Measurements from ENCODE around the gene PROS1. TPM values are rescaled to one million over a fixed set of nuclear protein-coding genes. Genes with fewer than 3 reads are reported as not detected.
"Not testable (repeated sequence)": the region's sequence is repeated elsewhere in the genome, so short reads cannot be mapped to it uniquely, and the experiment has no call there.

The PROS1 gene
- total and polyA plus RNA-seq, 2 experiments from 2014 or later, result 58.7 to 115 TPM

- WGBS (ENCODE audit: low lambda C conversion rate, missing lambda C conversion rate), result 44% methylated on average over 2 of the region's 2 CpGs
- no peak overlapping the region for H3K4me3 ChIP-seq
These were observed 112.7 kb downstream of the PROS1 start for GRCh38 chr3:93861017-93861416.

GRCh38 chr3:93855401-93855800 is 118.3 kb downstream of the PROS1 start:
- no peak overlapping the region for H3K4me2 ChIP-seq
- 68% methylated on average over 3 of the region's 3 CpGs for WGBS (ENCODE audit: low lambda C conversion rate, missing lambda C conversion rate)

More at GRCh38 chr3:93861017-93861416, 112.7 kb downstream of the PROS1 start:
- no peaks in the 10 kb centered on the region for H3K79me2 ChIP-seq
- no peaks in the 10 kb centered on the region for H3K27me3 ChIP-seq
- H3K27ac ChIP-seq, result no peak overlapping the region
- TF ChIP-seq EZH2 (IDR thresholded peaks at IDR 0.05; ENCODE audit: borderline replicate concordance), result no peak
- no peak for TF ChIP-seq CTCF (IDR thresholded peaks at IDR 0.05; ENCODE audit: poor library complexity)
- no peaks in the 10 kb centered on the region for H3K9me2 ChIP-seq (replicated peaks; ENCODE audit: insufficient read depth)
- H3K9me3 ChIP-seq (ENCODE audit: low read depth), result no peaks in the 10 kb centered on the region
- no peaks in the 10 kb centered on the region for H4K20me1 ChIP-seq (ENCODE audit: insufficient read depth, poor library complexity, severe bottlenecking)
- H3K36me3 ChIP-seq (replicated peaks; ENCODE audit: insufficient read depth, low read depth), result no peaks in the 10 kb centered on the region
- no peak overlapping the region for H2AFZ ChIP-seq
- H3K4me2 ChIP-seq, result no peak overlapping the region
- DNase-seq (ENCODE audit: low spot score), result no peak
- H3K4me1 ChIP-seq (ENCODE audit: insufficient read depth), result no peaks in the 10 kb centered on the region

GRCh38 chr3:93852228-93852627 is 121.5 kb downstream of the PROS1 start:
- not testable (repeated sequence) for DNase-seq (ENCODE audit: low spot score); H3K36me3 ChIP-seq (replicated peaks; ENCODE audit: insufficient read depth, low read depth); H3K27ac ChIP-seq; H3K4me3 ChIP-seq; H3K79me2 ChIP-seq; H3K4me2 ChIP-seq; H4K20me1 ChIP-seq (ENCODE audit: insufficient read depth, poor library complexity, severe bottlenecking); H3K9me3 ChIP-seq (ENCODE audit: low read depth); H3K9me2 ChIP-seq (replicated peaks; ENCODE audit: insufficient read depth); H3K4me1 ChIP-seq (ENCODE audit: insufficient read depth); H3K27me3 ChIP-seq; H2AFZ ChIP-seq
- 87% methylated on average over 7 of the region's 7 CpGs for WGBS (ENCODE audit: low lambda C conversion rate, missing lambda C conversion rate)

More at GRCh38 chr3:93855401-93855800, 118.3 kb downstream of the PROS1 start:
- H3K79me2 ChIP-seq, result no peaks in the 10 kb centered on the region
- no peak overlapping the region for H2AFZ ChIP-seq
- no peak for DNase-seq (ENCODE audit: low spot score)
- H3K27me3 ChIP-seq, result no peaks in the 10 kb centered on the region
- H3K9me2 ChIP-seq (replicated peaks; ENCODE audit: insufficient read depth), result no peaks in the 10 kb centered on the region
- TF ChIP-seq EZH2phosphoT487 (IDR thresholded peaks at IDR 0.05; ENCODE audit: low read depth, severe bottlenecking, unreplicated experiment) (no peak), EZH2 (IDR thresholded peaks at IDR 0.05; ENCODE audit: borderline replicate concordance) (no peak), CTCF (IDR thresholded peaks at IDR 0.05; ENCODE audit: poor library complexity) (no peak)
- H4K20me1 ChIP-seq (ENCODE audit: insufficient read depth, poor library complexity, severe bottlenecking), result no peaks in the 10 kb centered on the region
- H3K9me3 ChIP-seq (ENCODE audit: low read depth), result no peaks in the 10 kb centered on the region
- no peak overlapping the region for H3K27ac ChIP-seq
- no peaks in the 10 kb centered on the region for H3K4me1 ChIP-seq (ENCODE audit: insufficient read depth)
- H3K36me3 ChIP-seq (replicated peaks; ENCODE audit: insufficient read depth, low read depth), result no peaks in the 10 kb centered on the region
- no peak overlapping the region for H3K4me3 ChIP-seq

GRCh38 chr3:93843981-93844380 is 129.7 kb downstream of the PROS1 start:
- Histone ChIP-seq H3K9me2 (replicated peaks; ENCODE audit: insufficient read depth) (no peaks in the 10 kb centered on the region), H3K79me2 (no peaks in the 10 kb centered on the region), H3K4me3 (no peak overlapping the region), H3K36me3 (replicated peaks; ENCODE audit: insufficient read depth, low read depth) (no peaks in the 10 kb centered on the region), H3K9me3 (ENCODE audit: low read depth) (no peaks in the 10 kb centered on the region), H3K27ac (no peak overlapping the region), H3K4me2 (no peak overlapping the region), H3K27me3 (no peaks in the 10 kb centered on the region), H3K4me1 (ENCODE audit: insufficient read depth) (no peaks in the 10 kb centered on the region), H4K20me1 (ENCODE audit: insufficient read depth, poor library complexity, severe bottlenecking) (no peaks in the 10 kb centered on the region), H2AFZ (no peak overlapping the region)
- TF ChIP-seq CTCF (IDR thresholded peaks at IDR 0.05; ENCODE audit: poor library complexity), result no peak
- TF ChIP-seq EZH2 (IDR thresholded peaks at IDR 0.05; ENCODE audit: borderline replicate concordance), result no peak
- no peak for TF ChIP-seq EZH2phosphoT487 (IDR thresholded peaks at IDR 0.05; ENCODE audit: low read depth, severe bottlenecking, unreplicated experiment)
- 87% methylated on average over 5 of the region's 5 CpGs for WGBS (ENCODE audit: low lambda C conversion rate, missing lambda C conversion rate)
- no peak for DNase-seq (ENCODE audit: low spot score)

- not testable (repeated sequence) for H3K27me3 ChIP-seq; H3K4me2 ChIP-seq; H3K9me3 ChIP-seq (ENCODE audit: low read depth); H4K20me1 ChIP-seq (ENCODE audit: insufficient read depth, poor library complexity, severe bottlenecking); H2AFZ ChIP-seq; H3K36me3 ChIP-seq (replicated peaks; ENCODE audit: insufficient read depth, low read depth); H3K4me3 ChIP-seq; H3K79me2 ChIP-seq; H3K27ac ChIP-seq; DNase-seq (ENCODE audit: low spot score); H3K9me2 ChIP-seq (replicated peaks; ENCODE audit: insufficient read depth); H3K4me1 ChIP-seq (ENCODE audit: insufficient read depth)
- WGBS (ENCODE audit: low lambda C conversion rate, missing lambda C conversion rate), result 42% methylated on average over 1 of the region's 1 CpG
These were observed 134.5 kb downstream of the PROS1 start for GRCh38 chr3:93839193-93839592.

Data from hepatocyte (in vitro differentiated cells).